Inflammatory macrophage (primary cell): Measurements from ENCODE around the gene CHN1.

Source experiments
- DNase-seq, 2 donors: peaks; one replicate each; pipeline ENCODE4 v3.0.0-alpha.2; 2020 to 2022

Gene CHN1

GRCh38 chr2:174780856-174781255, 224.3 kb downstream of the CHN1 start:
- no peak for DNase-seq

GRCh38 chr2:174780191-174780840, 224.9 kb downstream of the CHN1 start:
- no peak for DNase-seq

- no peak for DNase-seq
These were observed 225.7 kb downstream of the CHN1 start for GRCh38 chr2:174779361-174779928.

- peak; percentile 92 to 93 for DNase-seq
These were observed 226.8 kb downstream of the CHN1 start for GRCh38 chr2:174778085-174778981.

GRCh38 chr2:174777347-174778084, 227.7 kb downstream of the CHN1 start:
- no peak for DNase-seq

- DNase-seq, result no peak
These were observed 228.5 kb downstream of the CHN1 start for GRCh38 chr2:174776675-174777074.

- no peak for DNase-seq
These were observed 229.0 kb downstream of the CHN1 start for GRCh38 chr2:174776223-174776622.

- peak in 1 of 2 donors; percentile 40 for DNase-seq
These were observed 229.6 kb downstream of the CHN1 start for GRCh38 chr2:174775571-174775980.

- no peak for DNase-seq
These were observed 230.3 kb downstream of the CHN1 start for GRCh38 chr2:174774886-174775285.

- peak; percentile 32 to 39 for DNase-seq
These were observed 232.0 kb downstream of the CHN1 start for GRCh38 chr2:174773215-174773614.

- DNase-seq, result no peak
These were observed 232.7 kb downstream of the CHN1 start for GRCh38 chr2:174772472-174772801.

- DNase-seq, result peak; percentile 72 to 73
These were observed 233.3 kb downstream of the CHN1 start for GRCh38 chr2:174771631-174772471.

GRCh38 chr2:174771136-174771535, 234.0 kb downstream of the CHN1 start:
- DNase-seq, result no peak

- no peak for DNase-seq
These were observed 236.6 kb downstream of the CHN1 start for GRCh38 chr2:174768557-174768956.

GRCh38 chr2:174766271-174766670, 238.9 kb downstream of the CHN1 start:
- DNase-seq, result peak; percentile 38 to 54

- no peak for DNase-seq
These were observed 239.6 kb downstream of the CHN1 start for GRCh38 chr2:174765576-174765975.

GRCh38 chr2:174764280-174765255, 240.6 kb downstream of the CHN1 start, which contains the start of gene CHRNA1:
Gene CHRNA1, minus strand, starts transcription at chr2:174764472. Its CDS starts 78 bp downstream, at chr2:174764394.
- peak; percentile 59 to 60 for DNase-seq

- DNase-seq, result no peak
These were observed 241.4 kb downstream of the CHN1 start for GRCh38 chr2:174763780-174764179.

- no peak for DNase-seq
These were observed 242.7 kb downstream of the CHN1 start for GRCh38 chr2:174762464-174762863.

GRCh38 chr2:174761837-174762236, 243.3 kb downstream of the CHN1 start:
- no peak for DNase-seq
